Karpas-422 (cell line): ENCODE measurements around the gene RELN. TPM values are rescaled to one million over a fixed set of nuclear protein-coding genes. Genes with fewer than 3 reads are reported as not detected.
"Not testable (repeated sequence)": the region's sequence is repeated elsewhere in the genome, so short reads cannot be mapped to it uniquely, and the experiment has no call there.

Experiments used
- DNase-seq: peaks from one replicate; pipeline ENCODE4 v3.0.0-alpha.2; 2015
- H2AFZ ChIP-seq: fragments of 200-600 bp; sonication (generic); 2 replicates; pipeline ENCODE4 v1.6.1; 2014; ENCODE audit warnings: antibody characterized with exemption, low read length, mixed read lengths
- H3K27ac ChIP-seq: fragments of 200-600 bp; sonication (generic); 2 replicates; pipeline ENCODE4 v1.5.1; 2014; ENCODE audit warnings: mild to moderate bottlenecking, low read length, moderate library complexity
- H3K27me3 ChIP-seq: fragments of 200-600 bp; sonication (generic); 2 replicates; pipeline ENCODE4 v1.6.1; 2014; ENCODE audit warnings: low read length, mixed read lengths
- H3K36me3 ChIP-seq: fragments of 200-600 bp; sonication (generic); 2 replicates; pipeline ENCODE4 v1.6.1; 2014; ENCODE audit warnings: low read length, mixed read lengths; ENCODE audit not compliant: insufficient read depth
- H3K4me1 ChIP-seq: fragments of 200-600 bp; sonication (generic); 2 replicates; pipeline ENCODE4 v1.6.1; 2014; ENCODE audit warnings: mild to moderate bottlenecking, low read length, mixed read lengths
- H3K4me2 ChIP-seq: fragments of 200-600 bp; sonication (generic); 2 replicates; pipeline ENCODE4 v1.6.1; 2014; ENCODE audit warnings: low read length, low read depth, mild to moderate bottlenecking; ENCODE audit not compliant: poor library complexity, severe bottlenecking
- H3K4me3 ChIP-seq: fragments of 200-600 bp; sonication (generic); 2 replicates; pipeline ENCODE4 v1.5.1; 2014; ENCODE audit warnings: mild to moderate bottlenecking, antibody characterized with exemption, low read length, mixed read lengths
- H3K79me2 ChIP-seq: fragments of 200-600 bp; sonication (generic); 2 replicates; pipeline ENCODE4 v1.6.1; 2014; ENCODE audit warnings: mild to moderate bottlenecking, low read length, mixed read lengths
- H3K9ac ChIP-seq: fragments of 200-600 bp; sonication (generic); 2 replicates; pipeline ENCODE4 v1.6.0; 2014; ENCODE audit warnings: low read length
- H3K9me2 ChIP-seq: fragments of 200-600 bp; sonication (generic), shearing (Covaris generic); replicated peaks from 2 replicates; pipeline ENCODE4 v1.6.0; 2014; ENCODE audit warnings: mild to moderate bottlenecking, low read length, moderate library complexity; ENCODE audit not compliant: insufficient read depth
- H3K9me3 ChIP-seq: fragments of 300-700, 200-600 bp; sonication (generic); 2 replicates; pipeline ENCODE4 v1.6.1; 2014; ENCODE audit warnings: low read length, mixed read lengths
- H4K20me1 ChIP-seq: fragments of 200-600 bp; sonication (generic); 2 replicates; pipeline ENCODE4 v1.6.1; 2014; ENCODE audit warnings: mild to moderate bottlenecking, antibody characterized with exemption, low read length, low read depth; ENCODE audit not compliant: insufficient read depth
- total RNA-seq: library from RNA; depleted of rRNA; stranded (reverse); fragments of >200 nt; shearing (Covaris generic); gene quantifications from 2 replicates; pipeline ENCODE4 v1.2.3, GENCODE V29; 2014; ENCODE audit warnings: low replicate concordance

Gene RELN
- total RNA-seq, 1 experiment from 2014 or later, result not detected

DNA sequence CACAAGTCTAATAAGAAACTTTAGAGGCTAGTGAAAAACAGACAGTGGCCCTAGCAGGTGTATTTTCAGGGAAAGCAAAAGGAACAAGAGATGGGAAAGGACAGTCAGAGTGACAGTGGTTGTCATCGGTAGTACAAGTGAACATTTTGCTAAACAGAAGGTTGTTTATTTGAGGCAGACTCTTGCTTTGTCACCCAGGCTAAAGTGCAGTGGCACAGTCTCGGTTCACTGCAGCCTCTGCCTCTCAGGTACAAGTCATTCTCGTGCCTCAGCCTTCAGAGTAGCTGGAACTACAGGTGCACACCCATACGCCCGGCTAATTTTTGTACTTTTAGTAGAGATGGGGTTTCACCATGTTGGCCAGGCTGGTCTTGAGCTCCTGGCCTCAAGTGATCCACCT is 195.8 kb downstream of the RELN start:
- Histone ChIP-seq H3K9ac (no peak overlapping the region), H3K4me1 (no peaks in the 10 kb centered on the region), H4K20me1 (no peaks in the 10 kb centered on the region), H3K9me2 (no peaks in the 10 kb centered on the region), H3K79me2 (no peaks in the 10 kb centered on the region), H3K4me2 (no peak overlapping the region), H3K27ac (no peak overlapping the region), H3K4me3 (no peak overlapping the region), H3K9me3 (no peaks in the 10 kb centered on the region), H3K27me3 (no peaks in the 10 kb centered on the region), H3K36me3 (no peaks in the 10 kb centered on the region), H2AFZ (no peak overlapping the region)
- DNase-seq, result no peak

- Histone ChIP-seq H2AFZ (no peak overlapping the region), H3K36me3 (no peaks in the 10 kb centered on the region), H3K9ac (no peak overlapping the region), H3K9me2 (no peaks in the 10 kb centered on the region), H3K4me3 (no peak overlapping the region), H3K79me2 (no peaks in the 10 kb centered on the region), H3K4me1 (no peaks in the 10 kb centered on the region), H3K27ac (no peak overlapping the region), H3K4me2 (no peak overlapping the region), H3K27me3 (no peaks in the 10 kb centered on the region), H3K9me3 (no peaks in the 10 kb centered on the region), H4K20me1 (no peaks in the 10 kb centered on the region)
- DNase-seq, result no peak
These were observed 197.6 kb downstream of the RELN start for GRCh38 chr7:103791894-103792293.

- not testable (repeated sequence) for H3K9ac ChIP-seq, H3K27me3 ChIP-seq, DNase-seq, H3K9me2 ChIP-seq, H2AFZ ChIP-seq, H3K4me2 ChIP-seq, H3K9me3 ChIP-seq, H4K20me1 ChIP-seq, H3K79me2 ChIP-seq, H3K27ac ChIP-seq, H3K36me3 ChIP-seq, H3K4me1 ChIP-seq, H3K4me3 ChIP-seq
These were observed 202.4 kb downstream of the RELN start for GRCh38 chr7:103787041-103787440.

DNA sequence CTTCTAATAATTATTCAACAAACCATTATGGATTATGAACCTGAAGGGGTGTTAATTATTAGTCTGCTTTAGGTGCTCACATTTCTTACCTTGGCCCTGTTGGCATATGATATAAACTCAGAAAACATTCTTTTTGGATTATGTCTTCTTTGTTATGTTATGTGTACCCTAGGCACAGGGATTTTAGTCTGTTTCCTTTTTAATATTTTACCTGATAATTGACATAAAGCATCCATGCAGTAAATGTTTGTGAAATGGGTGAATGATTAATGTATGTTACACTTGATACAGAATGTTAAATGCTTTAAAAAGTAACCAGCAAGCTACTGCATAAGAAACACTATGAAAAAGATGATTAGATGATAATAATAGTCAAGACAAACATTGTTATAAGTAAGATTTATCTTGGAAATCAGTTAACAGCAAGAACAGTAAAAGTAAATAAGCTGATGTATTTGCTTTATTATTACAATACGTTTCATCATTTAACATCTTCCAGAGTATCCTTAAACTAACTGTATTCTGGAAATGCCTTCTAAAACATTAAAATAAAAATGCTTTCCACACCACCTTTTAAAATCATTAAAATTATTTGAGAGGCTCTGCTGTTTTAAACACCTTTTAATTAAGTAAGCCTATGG is 204.7 kb downstream of the RELN start:
- Histone ChIP-seq H3K4me3 (no peak overlapping the region), H3K4me2 (no peak overlapping the region), H3K27ac (no peak overlapping the region), H3K9ac (no peak overlapping the region), H3K4me1 (no peaks in the 10 kb centered on the region), H3K9me3 (no peaks in the 10 kb centered on the region), H3K79me2 (no peaks in the 10 kb centered on the region), H3K9me2 (no peaks in the 10 kb centered on the region), H2AFZ (no peak overlapping the region), H3K27me3 (no peaks in the 10 kb centered on the region), H3K36me3 (no peaks in the 10 kb centered on the region), H4K20me1 (no peaks in the 10 kb centered on the region)
- DNase-seq, result no peak

DNA sequence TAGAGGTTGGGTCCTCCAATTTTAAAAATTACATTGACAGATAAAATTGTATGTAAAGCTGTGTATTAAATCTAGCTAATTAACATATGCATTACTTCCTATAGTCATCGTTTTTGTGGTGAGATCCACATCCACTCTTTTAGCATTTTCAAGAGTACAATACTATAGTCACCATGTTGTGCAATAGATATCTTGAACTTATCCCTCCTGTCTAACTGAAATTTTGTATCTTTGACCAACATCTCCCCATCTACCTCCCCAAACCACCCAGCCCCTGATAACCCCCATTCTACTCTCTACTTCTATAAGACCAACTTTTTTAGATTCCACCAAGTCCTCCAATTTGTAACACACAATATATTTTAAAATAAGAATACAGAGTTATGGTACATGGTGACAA is 208.0 kb downstream of the RELN start:
- Histone ChIP-seq H3K27me3 (no peaks in the 10 kb centered on the region), H3K79me2 (no peaks in the 10 kb centered on the region), H3K4me1 (no peaks in the 10 kb centered on the region), H3K4me3 (no peak overlapping the region), H3K9me2 (no peaks in the 10 kb centered on the region), H4K20me1 (no peaks in the 10 kb centered on the region), H3K9me3 (no peaks in the 10 kb centered on the region), H2AFZ (no peak overlapping the region), H3K9ac (no peak overlapping the region), H3K27ac (no peak overlapping the region), H3K36me3 (no peaks in the 10 kb centered on the region), H3K4me2 (no peak overlapping the region)
- DNase-seq, result no peak

DNA sequence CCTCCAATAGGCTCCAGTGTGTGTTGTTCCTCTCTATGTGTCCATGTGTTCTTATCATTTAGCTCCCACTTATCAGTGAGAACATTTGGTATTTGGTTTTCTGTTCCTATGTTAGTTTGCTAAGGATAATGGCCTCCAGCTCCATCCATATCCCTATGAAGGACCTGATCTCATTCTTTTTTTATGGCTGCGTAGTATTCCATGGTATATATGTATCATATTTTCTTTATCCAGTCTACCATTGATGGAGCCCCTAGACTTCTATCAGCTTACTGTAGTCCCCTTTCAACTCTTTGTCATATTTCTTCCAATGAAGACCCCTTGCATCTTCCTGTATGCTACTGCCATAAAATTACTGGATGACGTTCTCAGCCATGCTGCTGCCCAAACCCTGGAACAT is 208.9 kb downstream of the RELN start:
- H3K9me2 ChIP-seq, DNase-seq, H3K27ac ChIP-seq, H3K9me3 ChIP-seq, H2AFZ ChIP-seq, H3K36me3 ChIP-seq, H4K20me1 ChIP-seq, H3K4me2 ChIP-seq, H3K27me3 ChIP-seq, H3K79me2 ChIP-seq, H3K4me1 ChIP-seq, H3K4me3 ChIP-seq, H3K9ac ChIP-seq: not testable (repeated sequence)

DNA sequence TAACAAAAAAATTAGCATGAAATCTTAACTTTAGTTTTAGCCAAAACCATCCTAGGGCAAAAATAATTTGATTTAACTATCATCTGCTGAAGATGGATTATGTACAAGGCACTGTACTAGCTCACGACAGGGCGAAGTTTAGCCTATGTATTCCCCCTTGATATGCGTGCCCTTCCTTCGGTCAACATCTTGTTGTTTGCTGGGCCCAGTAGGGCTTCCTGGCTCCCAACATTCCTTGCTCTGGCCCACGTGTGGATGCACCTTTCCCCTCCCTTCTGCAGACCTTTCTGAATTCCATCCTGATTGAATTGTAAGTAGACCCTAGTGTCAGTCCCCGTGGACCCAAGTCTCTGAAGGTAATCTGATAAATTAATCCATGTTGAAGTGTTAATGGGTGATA is 212.0 kb downstream of the RELN start:
- no peaks in the 10 kb centered on the region for H3K27me3 ChIP-seq
- H3K27ac ChIP-seq, result no peak overlapping the region
- no peak overlapping the region for H3K4me3 ChIP-seq

GRCh38 chr7:103773726-103774125 is 215.7 kb downstream of the RELN start:
- H3K4me2 ChIP-seq, result no peak overlapping the region
- no peak overlapping the region for H3K27ac ChIP-seq
- H3K9me3 ChIP-seq, result no peaks in the 10 kb centered on the region
- no peaks in the 10 kb centered on the region for H3K27me3 ChIP-seq
- H4K20me1 ChIP-seq, result no peaks in the 10 kb centered on the region
- no peaks in the 10 kb centered on the region for H3K79me2 ChIP-seq
- DNase-seq, result no peak
- no peak overlapping the region for H2AFZ ChIP-seq
- no peaks in the 10 kb centered on the region for H3K36me3 ChIP-seq
- no peaks in the 10 kb centered on the region for H3K4me1 ChIP-seq
- no peak overlapping the region for H3K9ac ChIP-seq
- H3K9me2 ChIP-seq, result no peaks in the 10 kb centered on the region
- H3K4me3 ChIP-seq, result no peak overlapping the region

More for the DNA sequence above, 212.0 kb downstream of the RELN start:
- no peaks in the 10 kb centered on the region for H3K36me3 ChIP-seq
- H3K79me2 ChIP-seq, result no peaks in the 10 kb centered on the region
- no peak for DNase-seq
- H3K9ac ChIP-seq, result no peak overlapping the region
- no peaks in the 10 kb centered on the region for H4K20me1 ChIP-seq
- H3K4me1 ChIP-seq, result no peaks in the 10 kb centered on the region
- no peaks in the 10 kb centered on the region for H3K9me3 ChIP-seq
- H3K9me2 ChIP-seq, result no peaks in the 10 kb centered on the region
- no peak overlapping the region for H2AFZ ChIP-seq
- H3K4me2 ChIP-seq, result no peak overlapping the region
